ENCODE results near the gene MICAL2. TPM values are rescaled to one million over a fixed set of nuclear protein-coding genes. Genes with fewer than 3 reads are reported as not detected.
A peak's percentile ranks its signal among the peaks of the same experiment; 100 is the strongest.

Gene MICAL2
- total RNA-seq, 4 donors from 2014 or later, result 195 to 499 (median 259) TPM

DNA sequence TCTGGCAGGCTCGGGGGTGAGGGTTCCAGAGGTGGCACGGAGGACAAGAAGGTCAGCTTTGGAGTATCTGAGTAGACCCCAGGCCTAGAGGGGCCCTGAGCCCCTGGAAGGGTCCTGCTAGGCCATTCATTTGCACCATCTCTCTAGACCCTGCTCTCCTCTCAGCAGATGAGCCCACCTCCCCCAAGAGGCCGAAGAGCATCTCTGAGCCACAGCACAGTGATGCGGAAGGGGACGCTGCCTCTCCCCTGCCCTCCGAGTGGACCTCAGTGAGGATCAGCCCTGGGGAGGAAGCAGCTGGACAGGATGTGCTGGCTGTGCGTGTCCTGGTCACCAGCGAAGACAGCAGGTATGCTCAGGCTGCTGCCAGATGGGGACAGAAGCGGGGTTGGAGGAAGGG, 165.4 kb downstream of the MICAL2 start:
- 100% methylated on average over 1 of the region's 9 CpGs for WGBS
- H3K4me1 ChIP-seq, result peaks cover 0 to 26% (median 13%) of the 10 kb centered on the region in 4 donors
- no peak overlapping the region for H3K27ac ChIP-seq (replicated peaks in 1 of 4)
- intact Hi-C loops (cut with DNase I), result loop anchor here (5.0 to 10.0 kb wide), 2 partner anchors 184 to 351 kb away; no protein-coding TSS in a partner anchor
- no peak overlapping the region for H3K4me3 ChIP-seq
- H3K27me3 ChIP-seq, result no peaks in the 10 kb centered on the region
- H3K9me3 ChIP-seq, result no peaks in the 10 kb centered on the region
- DNase-seq (ENCODE audit: extremely low spot score), result no peak
- TF ChIP-seq POLR2AphosphoS5 (IDR thresholded peaks at IDR 0.05), result no peak
- no peak for TF ChIP-seq POLR2A (IDR thresholded peaks at IDR 0.05; ENCODE audit: low read depth)
- no peak for TF ChIP-seq EP300 (IDR thresholded peaks at IDR 0.05)
- TF ChIP-seq, protein P1, sequence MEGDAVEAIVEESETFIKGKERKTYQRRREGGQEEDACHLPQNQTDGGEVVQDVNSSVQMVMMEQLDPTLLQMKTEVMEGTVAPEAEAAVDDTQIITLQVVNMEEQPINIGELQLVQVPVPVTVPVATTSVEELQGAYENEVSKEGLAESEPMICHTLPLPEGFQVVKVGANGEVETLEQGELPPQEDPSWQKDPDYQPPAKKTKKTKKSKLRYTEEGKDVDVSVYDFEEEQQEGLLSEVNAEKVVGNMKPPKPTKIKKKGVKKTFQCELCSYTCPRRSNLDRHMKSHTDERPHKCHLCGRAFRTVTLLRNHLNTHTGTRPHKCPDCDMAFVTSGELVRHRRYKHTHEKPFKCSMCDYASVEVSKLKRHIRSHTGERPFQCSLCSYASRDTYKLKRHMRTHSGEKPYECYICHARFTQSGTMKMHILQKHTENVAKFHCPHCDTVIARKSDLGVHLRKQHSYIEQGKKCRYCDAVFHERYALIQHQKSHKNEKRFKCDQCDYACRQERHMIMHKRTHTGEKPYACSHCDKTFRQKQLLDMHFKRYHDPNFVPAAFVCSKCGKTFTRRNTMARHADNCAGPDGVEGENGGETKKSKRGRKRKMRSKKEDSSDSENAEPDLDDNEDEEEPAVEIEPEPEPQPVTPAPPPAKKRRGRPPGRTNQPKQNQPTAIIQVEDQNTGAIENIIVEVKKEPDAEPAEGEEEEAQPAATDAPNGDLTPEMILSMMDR (IDR thresholded peaks at IDR 0.05), result no peak
- peaks cover 0 to 2% (median 0%) of the 10 kb centered on the region in 4 donors for H3K36me3 ChIP-seq

GRCh38 chr11:12276356-12276755, 166.0 kb downstream of the MICAL2 start:
- no peak overlapping the region for H3K27ac ChIP-seq (replicated peaks in 1 of 4)
- H3K36me3 ChIP-seq, result peaks cover 0 to 2% (median 0%) of the 10 kb centered on the region in 4 donors
- no peak for DNase-seq (ENCODE audit: extremely low spot score)
- H3K4me1 ChIP-seq, result peaks cover 0 to 32% (median 17%) of the 10 kb centered on the region in 4 donors
- H3K27me3 ChIP-seq, result no peaks in the 10 kb centered on the region
- H3K4me3 ChIP-seq, result no peak overlapping the region
- TF ChIP-seq EP300 (IDR thresholded peaks at IDR 0.05), result no peak
- TF ChIP-seq, protein P1 (IDR thresholded peaks at IDR 0.05), result no peak
- no peak for TF ChIP-seq POLR2A (IDR thresholded peaks at IDR 0.05; ENCODE audit: low read depth)
- TF ChIP-seq POLR2AphosphoS5 (IDR thresholded peaks at IDR 0.05), result no peak
- intact Hi-C loops (cut with DNase I), result loop anchor here (5.0 to 10.0 kb wide), 2 partner anchors 184 to 352 kb away; no protein-coding TSS in a partner anchor
- WGBS, result 100% methylated on average over 2 of the region's 6 CpGs
- no peaks in the 10 kb centered on the region for H3K9me3 ChIP-seq

GRCh38 chr11:12276831-12277475, 166.6 kb downstream of the MICAL2 start:
- Histone ChIP-seq H3K36me3 (peaks cover 0 to 2% (median 0%) of the 10 kb centered on the region in 4 donors), H3K27ac (replicated peaks in 1 of 4) (no peak overlapping the region), H3K4me3 (no peak overlapping the region), H3K4me1 (peaks cover 4 to 38% (median 23%) of the 10 kb centered on the region in 4 donors), H3K27me3 (no peaks in the 10 kb centered on the region), H3K9me3 (no peaks in the 10 kb centered on the region)
- TF ChIP-seq POLR2AphosphoS5 (IDR thresholded peaks at IDR 0.05) (no peak), POLR2A (IDR thresholded peaks at IDR 0.05; ENCODE audit: low read depth) (no peak)
- TF ChIP-seq, protein P1 (IDR thresholded peaks at IDR 0.05), result no peak
- intact Hi-C loops (cut with DNase I), result loop anchor here (5.0 to 10.0 kb wide), 2 partner anchors 185 to 352 kb away; no protein-coding TSS in a partner anchor
- WGBS, result 86% methylated on average over 8 of the region's 10 CpGs
- no peak for DNase-seq (ENCODE audit: extremely low spot score)

- TF ChIP-seq POLR2AphosphoS5 (IDR thresholded peaks at IDR 0.05), result no peak
- TF ChIP-seq, protein P1 (IDR thresholded peaks at IDR 0.05), result no peak
- no peak for TF ChIP-seq POLR2A (IDR thresholded peaks at IDR 0.05; ENCODE audit: low read depth)
- no peak for TF ChIP-seq EP300 (IDR thresholded peaks at IDR 0.05)
- Histone ChIP-seq H3K9me3 (no peaks in the 10 kb centered on the region), H3K27me3 (no peaks in the 10 kb centered on the region), H3K36me3 (peaks cover 0 to 2% (median 0%) of the 10 kb centered on the region in 4 donors), H3K27ac (replicated peaks in 1 of 4) (peak overlapping the region in 3 of 4 donors; percentile 18 to 66 (median 26)), H3K4me3 (no peak overlapping the region), H3K4me1 (peaks cover 6 to 29% (median 23%) of the 10 kb centered on the region in 4 donors)
- 85% methylated on average over 10 of the region's 13 CpGs for WGBS
- intact Hi-C loops (cut with DNase I), result loop anchor here (5.0 to 10.0 kb wide), 2 partner anchors 187 to 354 kb away; no protein-coding TSS in a partner anchor
- no peak for DNase-seq (ENCODE audit: extremely low spot score)
Measured at GRCh38 chr11:12278766-12279671, 168.6 kb downstream of the MICAL2 start.

Measured in esophagus muscularis mucosa (tissue), 4 donors.